HCT116 (cell line): ENCODE measurements around the gene RAPGEF6.

ENCODE experiments used
- CTCF ChIP-seq, 3 experiments: fragments of 200-600 bp in 1 of 3; sonication (generic) in 1 of 3; IDR thresholded peaks in 2 of 3; conservative IDR thresholded peaks in 1 of 3; 2 replicates each; pipeline ENCODE4 v1.5.1; 2012 to 2017; ENCODE audit warnings: low read depth in 2 of 3, low read length in 2 of 3, antibody characterized with exemption in 1 of 3, borderline replicate concordance in 1 of 3, control low read depth in 1 of 3, mild to moderate bottlenecking in 1 of 3, mixed read lengths in 1 of 3, mixed run types in 1 of 3, moderate library complexity in 1 of 3; ENCODE audit not compliant: insufficient read depth in 1 of 3
- FOSL1 ChIP-seq: IDR thresholded peaks from 2 replicates; pipeline ENCODE4 v1.6.1; 2012; ENCODE audit warnings: low read depth
- JUND ChIP-seq: IDR thresholded peaks from 2 replicates; pipeline ENCODE4 v1.6.1; 2012
- YY1 ChIP-seq: IDR thresholded peaks from 2 replicates; pipeline ENCODE4 v1.6.1; 2011; ENCODE audit warnings: low read length, low read depth, moderate library complexity, mild to moderate bottlenecking; ENCODE audit not compliant: insufficient replicate concordance; ENCODE audit errors: extremely low read depth

- TF ChIP-seq CTCF (IDR thresholded peaks at IDR 0.05 in 2 of 3, conservative IDR thresholded peaks at IDR 0.05 in 1 of 3; ENCODE audit: borderline replicate concordance in 1 of 3, insufficient read depth in 1 of 3, low read depth in 2 of 3, low read length in 2 of 3): no peak
- no peak for TF ChIP-seq JUND
- no peak for TF ChIP-seq YY1
- TF ChIP-seq FOSL1: no peak
These were observed 175.8 kb downstream of the RAPGEF6 start for GRCh38 chr5:131459216-131459615.
